ENCODE measurements around the gene SERPINA3.

DNA sequence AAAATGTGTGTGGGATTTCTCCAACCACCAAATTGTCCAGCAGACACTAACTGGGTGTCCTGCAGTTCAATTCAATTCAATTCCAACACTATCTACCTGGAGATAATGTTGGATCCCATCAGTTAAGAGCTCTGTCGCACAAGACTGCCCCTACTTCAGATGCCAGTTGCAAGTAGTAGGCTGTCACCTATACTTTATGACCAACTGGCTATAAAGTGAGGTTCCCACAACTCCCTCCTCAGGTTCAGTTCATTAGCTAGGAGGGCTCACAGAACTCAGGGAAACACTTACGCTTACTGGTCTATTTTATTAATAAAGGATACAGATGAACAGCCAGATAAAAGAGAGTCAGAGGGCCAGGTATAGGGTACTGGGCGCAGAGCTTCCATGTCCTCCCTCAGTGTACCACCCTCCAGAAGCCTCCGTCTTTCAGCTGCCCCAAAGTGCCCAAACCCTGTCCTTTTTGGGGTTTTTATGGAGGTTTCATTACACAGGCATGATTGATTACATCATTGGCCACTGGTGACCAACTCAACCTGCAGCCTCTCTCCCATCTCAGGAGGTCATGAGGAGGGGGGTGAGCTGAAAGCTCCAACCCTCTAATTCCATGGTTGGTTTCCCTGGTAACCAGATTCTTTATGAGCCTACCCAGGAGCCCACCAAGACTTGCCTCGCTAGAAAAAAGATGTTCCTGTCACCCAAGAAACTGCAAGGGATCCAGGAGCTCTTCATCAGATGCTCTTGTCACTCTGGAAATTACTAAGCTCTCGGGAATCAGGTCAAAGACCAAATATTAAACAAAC, 38.5 kb upstream of the SERPINA3 start:
- TF ChIP-seq, protein P1, sequence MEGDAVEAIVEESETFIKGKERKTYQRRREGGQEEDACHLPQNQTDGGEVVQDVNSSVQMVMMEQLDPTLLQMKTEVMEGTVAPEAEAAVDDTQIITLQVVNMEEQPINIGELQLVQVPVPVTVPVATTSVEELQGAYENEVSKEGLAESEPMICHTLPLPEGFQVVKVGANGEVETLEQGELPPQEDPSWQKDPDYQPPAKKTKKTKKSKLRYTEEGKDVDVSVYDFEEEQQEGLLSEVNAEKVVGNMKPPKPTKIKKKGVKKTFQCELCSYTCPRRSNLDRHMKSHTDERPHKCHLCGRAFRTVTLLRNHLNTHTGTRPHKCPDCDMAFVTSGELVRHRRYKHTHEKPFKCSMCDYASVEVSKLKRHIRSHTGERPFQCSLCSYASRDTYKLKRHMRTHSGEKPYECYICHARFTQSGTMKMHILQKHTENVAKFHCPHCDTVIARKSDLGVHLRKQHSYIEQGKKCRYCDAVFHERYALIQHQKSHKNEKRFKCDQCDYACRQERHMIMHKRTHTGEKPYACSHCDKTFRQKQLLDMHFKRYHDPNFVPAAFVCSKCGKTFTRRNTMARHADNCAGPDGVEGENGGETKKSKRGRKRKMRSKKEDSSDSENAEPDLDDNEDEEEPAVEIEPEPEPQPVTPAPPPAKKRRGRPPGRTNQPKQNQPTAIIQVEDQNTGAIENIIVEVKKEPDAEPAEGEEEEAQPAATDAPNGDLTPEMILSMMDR (IDR thresholded peaks at IDR 0.05; ENCODE audit: insufficient read depth, low read depth, low read length): no peak
- no peak for TF ChIP-seq EZH2 (IDR thresholded peaks at IDR 0.05; ENCODE audit: insufficient read depth, low read length)
